ENCODE measurements around the gene RAB11FIP4.

DNA sequence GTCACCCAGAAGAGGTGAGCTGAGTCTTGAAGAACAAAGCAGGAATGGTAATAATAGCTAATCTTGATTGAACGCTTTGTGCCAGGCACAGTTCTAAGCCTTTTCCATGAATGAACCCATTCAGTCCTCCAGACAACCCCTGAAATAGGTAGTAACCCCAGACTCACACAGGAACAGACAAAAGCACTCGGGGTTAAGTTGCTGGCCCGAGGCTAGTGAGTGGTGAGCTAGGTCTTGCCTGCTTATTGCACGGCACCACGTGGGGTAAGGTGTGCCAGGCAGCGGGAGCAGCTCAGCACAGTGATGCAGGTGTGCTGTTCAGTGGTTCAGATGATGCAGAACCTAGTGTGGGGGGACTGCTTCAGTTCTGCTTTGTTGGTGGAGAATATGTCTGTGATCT lies 181.6 kb downstream of the RAB11FIP4 start:
- TF ChIP-seq, protein P1, sequence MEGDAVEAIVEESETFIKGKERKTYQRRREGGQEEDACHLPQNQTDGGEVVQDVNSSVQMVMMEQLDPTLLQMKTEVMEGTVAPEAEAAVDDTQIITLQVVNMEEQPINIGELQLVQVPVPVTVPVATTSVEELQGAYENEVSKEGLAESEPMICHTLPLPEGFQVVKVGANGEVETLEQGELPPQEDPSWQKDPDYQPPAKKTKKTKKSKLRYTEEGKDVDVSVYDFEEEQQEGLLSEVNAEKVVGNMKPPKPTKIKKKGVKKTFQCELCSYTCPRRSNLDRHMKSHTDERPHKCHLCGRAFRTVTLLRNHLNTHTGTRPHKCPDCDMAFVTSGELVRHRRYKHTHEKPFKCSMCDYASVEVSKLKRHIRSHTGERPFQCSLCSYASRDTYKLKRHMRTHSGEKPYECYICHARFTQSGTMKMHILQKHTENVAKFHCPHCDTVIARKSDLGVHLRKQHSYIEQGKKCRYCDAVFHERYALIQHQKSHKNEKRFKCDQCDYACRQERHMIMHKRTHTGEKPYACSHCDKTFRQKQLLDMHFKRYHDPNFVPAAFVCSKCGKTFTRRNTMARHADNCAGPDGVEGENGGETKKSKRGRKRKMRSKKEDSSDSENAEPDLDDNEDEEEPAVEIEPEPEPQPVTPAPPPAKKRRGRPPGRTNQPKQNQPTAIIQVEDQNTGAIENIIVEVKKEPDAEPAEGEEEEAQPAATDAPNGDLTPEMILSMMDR (IDR thresholded peaks at IDR 0.05; ENCODE audit: insufficient read depth, low read length) = no peak
- TF ChIP-seq SPI1 (IDR thresholded peaks at IDR 0.05; ENCODE audit: borderline replicate concordance, low read depth) = no peak
